GM12878 (cell line): ENCODE results near the gene FFAR3. TPM values are rescaled to one million over a fixed set of nuclear protein-coding genes. Genes with fewer than 3 reads are reported as not detected.

Experiments
- KAT2A ChIP-seq: conservative IDR thresholded peaks from 2 replicates; pipeline ENCODE4 v1.6.1; 2011; ENCODE audit warnings: low read depth, low read length; ENCODE audit not compliant: control insufficient read depth
- POLR2AphosphoS5 ChIP-seq: IDR thresholded peaks from 2 replicates; pipeline ENCODE4 v1.6.1; 2011; ENCODE audit warnings: mild to moderate bottlenecking, low read length, inconsistent platforms
- SUZ12 ChIP-seq: fragments of 200-600 bp; sonication (generic); IDR thresholded peaks from one replicate; pipeline ENCODE4 v1.6.1; 2018; ENCODE audit warnings: antibody characterized with exemption, mild to moderate bottlenecking; ENCODE audit not compliant: unreplicated experiment
- polyA plus RNA-seq, 11 experiments: library from polyadenylated mRNA; depleted of rRNA in 4 of 11; unstranded in 6 of 11; stranded (reverse) in 5 of 11; fragments of >200 nt; fragmentation: Nextera tagmentation in 4 of 11; fragmentation: Illumina TruSeq in 1 of 11; extraction: Ambion mirVana in 4 of 11; extraction: Trizol in 1 of 11; gene quantifications; 1 replicate in 1 of 11; 2 replicates in 10 of 11; pipeline versions ENCODE4 v1.2.1 to v1.2.3, GENCODE V29; 2011 to 2016; ENCODE audit warnings: inconsistent platforms in 2 of 11, missing spikeins in 2 of 11, low read depth in 1 of 11
- total RNA-seq, 4 experiments: library from RNA; depleted of rRNA in 3 of 4; stranded (reverse); fragments of >200 nt in 3 of 4; fragmentation: Illumina TruSeq in 1 of 4; extraction: Trizol in 1 of 4; gene quantifications; 2 replicates each; pipeline versions ENCODE4 v1.2.1 to v1.2.3, GENCODE V29; 2013 to 2021
- TF ChIP-seq, protein P1 (sequence below): fragments of 450-650 bp; IDR thresholded peaks from 2 replicates; pipeline ENCODE4 v1.6.1; 2017; ENCODE audit warnings: mild to moderate bottlenecking, moderate library complexity
- TF ChIP-seq, protein P2 (sequence below): fragments of 150-350 bp; IDR thresholded peaks from 2 replicates; pipeline ENCODE4 v1.6.1; 2016; ENCODE audit warnings: low read depth, low read length

FFAR3 gene
- total and polyA plus RNA-seq, 10 of the 15 experiments (the other 5 are each of a cell fraction or from before 2014, with no cell fraction given) = 0.15 to 0.18 TPM; not detected in 8

DNA sequence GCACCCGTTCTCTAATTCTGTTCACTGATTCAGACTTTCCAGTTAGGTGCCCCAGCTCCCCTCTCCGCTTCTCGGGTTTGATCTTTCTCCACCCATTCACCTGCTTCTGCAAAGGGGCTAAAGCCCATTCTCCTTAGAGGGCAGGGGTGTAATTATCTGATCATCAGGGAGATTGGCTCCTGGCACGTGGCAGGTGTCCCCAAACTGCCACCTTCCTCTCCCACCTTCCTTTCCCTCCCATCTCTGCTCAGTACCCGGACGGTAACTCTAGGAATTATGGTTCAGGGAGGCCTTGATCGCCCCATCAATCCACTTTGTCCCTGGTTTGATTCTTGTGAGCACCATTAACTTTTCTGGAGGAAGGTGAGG lies 10.3 kb upstream of the FFAR3 start (continued):
- TF ChIP-seq, protein P1, sequence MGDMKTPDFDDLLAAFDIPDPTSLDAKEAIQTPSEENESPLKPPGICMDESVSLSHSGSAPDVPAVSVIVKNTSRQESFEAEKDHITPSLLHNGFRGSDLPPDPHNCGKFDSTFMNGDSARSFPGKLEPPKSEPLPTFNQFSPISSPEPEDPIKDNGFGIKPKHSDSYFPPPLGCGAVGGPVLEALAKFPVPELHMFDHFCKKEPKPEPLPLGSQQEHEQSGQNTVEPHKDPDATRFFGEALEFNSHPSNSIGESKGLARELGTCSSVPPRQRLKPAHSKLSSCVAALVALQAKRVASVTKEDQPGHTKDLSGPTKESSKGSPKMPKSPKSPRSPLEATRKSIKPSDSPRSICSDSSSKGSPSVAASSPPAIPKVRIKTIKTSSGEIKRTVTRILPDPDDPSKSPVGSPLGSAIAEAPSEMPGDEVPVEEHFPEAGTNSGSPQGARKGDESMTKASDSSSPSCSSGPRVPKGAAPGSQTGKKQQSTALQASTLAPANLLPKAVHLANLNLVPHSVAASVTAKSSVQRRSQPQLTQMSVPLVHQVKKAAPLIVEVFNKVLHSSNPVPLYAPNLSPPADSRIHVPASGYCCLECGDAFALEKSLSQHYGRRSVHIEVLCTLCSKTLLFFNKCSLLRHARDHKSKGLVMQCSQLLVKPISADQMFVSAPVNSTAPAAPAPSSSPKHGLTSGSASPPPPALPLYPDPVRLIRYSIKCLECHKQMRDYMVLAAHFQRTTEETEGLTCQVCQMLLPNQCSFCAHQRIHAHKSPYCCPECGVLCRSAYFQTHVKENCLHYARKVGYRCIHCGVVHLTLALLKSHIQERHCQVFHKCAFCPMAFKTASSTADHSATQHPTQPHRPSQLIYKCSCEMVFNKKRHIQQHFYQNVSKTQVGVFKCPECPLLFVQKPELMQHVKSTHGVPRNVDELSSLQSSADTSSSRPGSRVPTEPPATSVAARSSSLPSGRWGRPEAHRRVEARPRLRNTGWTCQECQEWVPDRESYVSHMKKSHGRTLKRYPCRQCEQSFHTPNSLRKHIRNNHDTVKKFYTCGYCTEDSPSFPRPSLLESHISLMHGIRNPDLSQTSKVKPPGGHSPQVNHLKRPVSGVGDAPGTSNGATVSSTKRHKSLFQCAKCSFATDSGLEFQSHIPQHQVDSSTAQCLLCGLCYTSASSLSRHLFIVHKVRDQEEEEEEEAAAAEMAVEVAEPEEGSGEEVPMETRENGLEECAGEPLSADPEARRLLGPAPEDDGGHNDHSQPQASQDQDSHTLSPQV = peak; percentile 42
- TF ChIP-seq, protein P2, sequence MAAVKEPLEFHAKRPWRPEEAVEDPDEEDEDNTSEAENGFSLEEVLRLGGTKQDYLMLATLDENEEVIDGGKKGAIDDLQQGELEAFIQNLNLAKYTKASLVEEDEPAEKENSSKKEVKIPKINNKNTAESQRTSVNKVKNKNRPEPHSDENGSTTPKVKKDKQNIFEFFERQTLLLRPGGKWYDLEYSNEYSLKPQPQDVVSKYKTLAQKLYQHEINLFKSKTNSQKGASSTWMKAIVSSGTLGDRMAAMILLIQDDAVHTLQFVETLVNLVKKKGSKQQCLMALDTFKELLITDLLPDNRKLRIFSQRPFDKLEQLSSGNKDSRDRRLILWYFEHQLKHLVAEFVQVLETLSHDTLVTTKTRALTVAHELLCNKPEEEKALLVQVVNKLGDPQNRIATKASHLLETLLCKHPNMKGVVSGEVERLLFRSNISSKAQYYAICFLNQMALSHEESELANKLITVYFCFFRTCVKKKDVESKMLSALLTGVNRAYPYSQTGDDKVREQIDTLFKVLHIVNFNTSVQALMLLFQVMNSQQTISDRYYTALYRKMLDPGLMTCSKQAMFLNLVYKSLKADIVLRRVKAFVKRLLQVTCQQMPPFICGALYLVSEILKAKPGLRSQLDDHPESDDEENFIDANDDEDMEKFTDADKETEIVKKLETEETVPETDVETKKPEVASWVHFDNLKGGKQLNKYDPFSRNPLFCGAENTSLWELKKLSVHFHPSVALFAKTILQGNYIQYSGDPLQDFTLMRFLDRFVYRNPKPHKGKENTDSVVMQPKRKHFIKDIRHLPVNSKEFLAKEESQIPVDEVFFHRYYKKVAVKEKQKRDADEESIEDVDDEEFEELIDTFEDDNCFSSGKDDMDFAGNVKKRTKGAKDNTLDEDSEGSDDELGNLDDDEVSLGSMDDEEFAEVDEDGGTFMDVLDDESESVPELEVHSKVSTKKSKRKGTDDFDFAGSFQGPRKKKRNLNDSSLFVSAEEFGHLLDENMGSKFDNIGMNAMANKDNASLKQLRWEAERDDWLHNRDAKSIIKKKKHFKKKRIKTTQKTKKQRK = no peak
- TF ChIP-seq KAT2A (no peak), SUZ12 (no peak), POLR2AphosphoS5 (peak; percentile 21; the same call in 1 of the 2 replicates)
